ENCODE results near the gene KRTAP10-2.

GRCh38 chr21:44520326-44521300 lies 30.7 kb downstream of the KRTAP10-2 start:
- TF ChIP-seq ZNF544 (tag by site-specific recombination; IDR thresholded peaks at IDR 0.05) (no peak), ZNF792 (tag by site-specific recombination; IDR thresholded peaks at IDR 0.05) (no peak), MZF1 (tag by site-specific recombination; IDR thresholded peaks at IDR 0.05; ENCODE audit: borderline replicate concordance) (no peak), ZNF239 (tag by site-specific recombination; IDR thresholded peaks at IDR 0.05) (no peak), KLF16 (tag by site-specific recombination; IDR thresholded peaks at IDR 0.05) (no peak), HIC1 (tag by site-specific recombination; IDR thresholded peaks at IDR 0.05) (no peak), WT1 (tag by site-specific recombination; IDR thresholded peaks at IDR 0.05) (no peak), ZNF140 (tag by site-specific recombination; IDR thresholded peaks at IDR 0.05) (no peak), ZNF274 (IDR thresholded peaks at IDR 0.05; ENCODE audit: low read length) (no peak), ZNF274 (tag by site-specific recombination; IDR thresholded peaks at IDR 0.05; ENCODE audit: borderline replicate concordance) (no peak), TCF7L2 (IDR thresholded peaks at IDR 0.05; ENCODE audit: borderline replicate concordance, low read depth, low read length) (no peak), YY1 (tag by site-specific recombination; IDR thresholded peaks at IDR 0.05) (no peak)
- TF ChIP-seq, protein P1, sequence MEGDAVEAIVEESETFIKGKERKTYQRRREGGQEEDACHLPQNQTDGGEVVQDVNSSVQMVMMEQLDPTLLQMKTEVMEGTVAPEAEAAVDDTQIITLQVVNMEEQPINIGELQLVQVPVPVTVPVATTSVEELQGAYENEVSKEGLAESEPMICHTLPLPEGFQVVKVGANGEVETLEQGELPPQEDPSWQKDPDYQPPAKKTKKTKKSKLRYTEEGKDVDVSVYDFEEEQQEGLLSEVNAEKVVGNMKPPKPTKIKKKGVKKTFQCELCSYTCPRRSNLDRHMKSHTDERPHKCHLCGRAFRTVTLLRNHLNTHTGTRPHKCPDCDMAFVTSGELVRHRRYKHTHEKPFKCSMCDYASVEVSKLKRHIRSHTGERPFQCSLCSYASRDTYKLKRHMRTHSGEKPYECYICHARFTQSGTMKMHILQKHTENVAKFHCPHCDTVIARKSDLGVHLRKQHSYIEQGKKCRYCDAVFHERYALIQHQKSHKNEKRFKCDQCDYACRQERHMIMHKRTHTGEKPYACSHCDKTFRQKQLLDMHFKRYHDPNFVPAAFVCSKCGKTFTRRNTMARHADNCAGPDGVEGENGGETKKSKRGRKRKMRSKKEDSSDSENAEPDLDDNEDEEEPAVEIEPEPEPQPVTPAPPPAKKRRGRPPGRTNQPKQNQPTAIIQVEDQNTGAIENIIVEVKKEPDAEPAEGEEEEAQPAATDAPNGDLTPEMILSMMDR (tag by site-specific recombination; IDR thresholded peaks at IDR 0.05), result no peak

Measured in HEK293 (cell line).